WTC11 (cell line): Measurements from ENCODE around the gene ZFYVE28. TPM values are rescaled to one million over a fixed set of nuclear protein-coding genes. Genes with fewer than 3 reads are reported as not detected.

ENCODE experiments used
- ATAC-seq: fragments of 200-7000 bp; cut with Tn5 transposase; 2 replicates; pipeline ENCODE4 v1.10.0; 2021; ENCODE audit warnings: mild to moderate bottlenecking, moderate library complexity
- CTCF ChIA-PET: fragments of 300-600 bp; sonication (Branson Sonifier 250); formaldehyde crosslinking; loops from one replicate; lab custom pipeline; 2021; ENCODE audit warnings: antibody characterized with exemption; lab: Charles Lee
- POLR2A ChIA-PET: fragments of 350-600 bp; sonication (Branson Sonifier 250); formaldehyde crosslinking; loops from one replicate; lab custom pipeline; 2021; ENCODE audit warnings: antibody characterized with exemption; lab: Charles Lee
- DNase-seq: peaks from one replicate; pipeline ENCODE4 v3.0.0; 2021; ENCODE audit warnings: low spot score
- H3K27ac Mint-ChIP-seq: 2 replicates; pipeline ENCODE4 v1.8.0; 2021; ENCODE audit warnings: mixed read lengths
- H3K27me3 Mint-ChIP-seq: 2 replicates; pipeline ENCODE4 v1.8.0; 2021; ENCODE audit warnings: low read depth, mild to moderate bottlenecking, moderate library complexity, mixed read lengths
- H3K36me3 Mint-ChIP-seq: 2 replicates; pipeline ENCODE4 v1.8.0; 2021; ENCODE audit warnings: mixed read lengths
- H3K4me1 Mint-ChIP-seq: 2 replicates; pipeline ENCODE4 v1.8.0; 2022; ENCODE audit warnings: mixed read lengths
- H3K4me3 Mint-ChIP-seq: 2 replicates; pipeline ENCODE4 v1.8.0; 2021; ENCODE audit warnings: mild to moderate bottlenecking, moderate library complexity, mixed read lengths
- H3K9me3 Mint-ChIP-seq: 2 replicates; pipeline ENCODE4 v1.8.0; 2021; ENCODE audit warnings: mixed read lengths
- ESRRA ChIP-seq: sonication (generic); formaldehyde crosslinking; IDR thresholded peaks from 2 replicates; pipeline ENCODE4 v1.8.1; 2022; ENCODE audit warnings: mild to moderate bottlenecking, missing genetic modification reagents, borderline replicate concordance
- FOXK1 ChIP-seq: sonication (generic); formaldehyde crosslinking; IDR thresholded peaks from 2 replicates; pipeline ENCODE4 v1.8.0; 2022; ENCODE audit warnings: mild to moderate bottlenecking, moderate library complexity, missing genetic modification reagents
- RORB ChIP-seq: fragments of 250-450 bp; sonication (Bioruptor Pico); IDR thresholded peaks from 2 replicates; pipeline ENCODE4 v1.9.0; 2021; ENCODE audit warnings: mild to moderate bottlenecking
- TEAD4 ChIP-seq: sonication (generic); formaldehyde crosslinking; IDR thresholded peaks from 2 replicates; pipeline ENCODE4 v1.8.0; 2022; ENCODE audit warnings: mild to moderate bottlenecking, missing genetic modification reagents
- ZNF423 ChIP-seq: fragments of 250-450 bp; sonication (Bioruptor Pico); IDR thresholded peaks from 2 replicates; pipeline ENCODE4 v2.1.2; 2022; ENCODE audit warnings: mild to moderate bottlenecking, moderate library complexity
- total RNA-seq: library from RNA; stranded (reverse); gene quantifications from 3 replicates; pipeline ENCODE4 v1.2.3, GENCODE V29; 2021
- TF ChIP-seq, protein P1 (sequence below): sonication (generic); formaldehyde crosslinking; conservative IDR thresholded peaks from 2 replicates; pipeline ENCODE4 v1.8.1; 2023; ENCODE audit warnings: mild to moderate bottlenecking, low read depth, missing genetic modification reagents, moderate library complexity
- TF ChIP-seq, protein P2 (sequence below): sonication (generic); formaldehyde crosslinking; IDR thresholded peaks from 2 replicates; pipeline ENCODE4 v1.8.0; 2022; ENCODE audit warnings: mild to moderate bottlenecking, missing genetic modification reagents
- TF ChIP-seq, protein P3 (sequence below): sonication (generic); formaldehyde crosslinking; IDR thresholded peaks from 2 replicates; pipeline ENCODE4 v1.8.1; 2023; ENCODE audit warnings: mild to moderate bottlenecking, missing genetic modification reagents, moderate library complexity
- TF ChIP-seq, protein P4 (sequence below): fragments of 250-450 bp; sonication (Bioruptor Pico); IDR thresholded peaks from 2 replicates; pipeline ENCODE4 v1.9.0; 2021; ENCODE audit warnings: mild to moderate bottlenecking, borderline replicate concordance
- TF ChIP-seq, protein P5 (sequence below): sonication (generic); formaldehyde crosslinking; IDR thresholded peaks from 2 replicates; pipeline ENCODE4 v1.8.0; 2022; ENCODE audit warnings: mild to moderate bottlenecking, missing genetic modification reagents
- TF ChIP-seq, protein P6 (sequence below): sonication (generic); formaldehyde crosslinking; IDR thresholded peaks from 2 replicates; pipeline ENCODE4 v1.8.1; 2023; ENCODE audit warnings: mild to moderate bottlenecking, missing genetic modification reagents, moderate library complexity
- TF ChIP-seq, protein P7 (sequence below): sonication (generic); formaldehyde crosslinking; IDR thresholded peaks from 2 replicates; pipeline ENCODE4 v1.8.1; 2023; ENCODE audit warnings: mild to moderate bottlenecking, moderate library complexity, missing genetic modification reagents
- TF ChIP-seq, protein P8 (sequence below): sonication (generic); formaldehyde crosslinking; IDR thresholded peaks from 2 replicates; pipeline ENCODE4 v1.8.0; 2022; ENCODE audit warnings: missing genetic modification reagents

The ZFYVE28 gene
- total RNA-seq, 1 experiment from 2014 or later: 7.8 TPM

DNA sequence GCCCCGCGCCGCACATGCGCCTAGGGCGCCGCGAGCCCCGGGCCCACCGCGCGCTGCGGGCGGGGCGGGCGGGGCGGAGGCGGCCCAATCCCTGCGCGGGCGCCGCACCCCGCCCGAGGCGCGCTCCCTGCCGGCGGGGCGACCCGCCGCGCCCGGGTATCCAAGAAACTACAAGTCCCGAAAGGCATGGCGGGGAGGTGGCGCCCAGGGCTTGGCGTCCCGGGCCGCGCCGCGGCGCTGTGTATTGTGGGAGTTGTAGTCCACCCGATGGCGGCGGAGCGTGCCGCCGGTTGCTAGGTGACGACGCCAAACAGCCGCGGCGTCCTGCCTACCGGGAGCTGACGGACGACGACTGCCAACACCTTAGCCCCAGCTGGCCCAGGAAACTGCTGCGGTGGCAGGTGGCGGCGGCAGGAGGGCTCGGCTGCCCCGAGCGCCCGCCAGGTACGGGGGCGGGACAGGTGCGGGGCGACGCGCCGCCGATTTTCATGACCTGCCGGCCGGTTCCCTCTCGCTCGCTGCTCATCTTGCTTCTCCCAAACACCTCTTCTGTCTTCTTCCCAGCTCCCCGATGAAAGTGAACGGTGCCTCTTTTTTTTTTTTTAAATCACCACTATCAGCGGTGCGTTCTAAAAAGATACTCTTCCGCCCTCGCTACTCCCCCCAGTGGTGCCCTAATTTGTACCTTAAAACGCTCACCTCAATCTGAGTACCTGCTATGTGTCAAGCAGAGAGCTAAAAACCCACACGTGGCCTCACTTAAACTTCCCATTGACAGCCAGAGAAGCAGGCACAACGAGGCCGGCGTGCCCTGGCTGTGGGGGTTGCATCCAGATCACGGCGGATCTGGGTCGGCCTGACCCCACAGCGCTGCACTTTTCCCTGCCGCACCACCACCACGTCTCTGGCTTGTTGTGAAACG, 466 bp upstream of the ZFYVE28 start, which contains the start of gene CFAP99 (continued):
- TF ChIP-seq, protein P1, sequence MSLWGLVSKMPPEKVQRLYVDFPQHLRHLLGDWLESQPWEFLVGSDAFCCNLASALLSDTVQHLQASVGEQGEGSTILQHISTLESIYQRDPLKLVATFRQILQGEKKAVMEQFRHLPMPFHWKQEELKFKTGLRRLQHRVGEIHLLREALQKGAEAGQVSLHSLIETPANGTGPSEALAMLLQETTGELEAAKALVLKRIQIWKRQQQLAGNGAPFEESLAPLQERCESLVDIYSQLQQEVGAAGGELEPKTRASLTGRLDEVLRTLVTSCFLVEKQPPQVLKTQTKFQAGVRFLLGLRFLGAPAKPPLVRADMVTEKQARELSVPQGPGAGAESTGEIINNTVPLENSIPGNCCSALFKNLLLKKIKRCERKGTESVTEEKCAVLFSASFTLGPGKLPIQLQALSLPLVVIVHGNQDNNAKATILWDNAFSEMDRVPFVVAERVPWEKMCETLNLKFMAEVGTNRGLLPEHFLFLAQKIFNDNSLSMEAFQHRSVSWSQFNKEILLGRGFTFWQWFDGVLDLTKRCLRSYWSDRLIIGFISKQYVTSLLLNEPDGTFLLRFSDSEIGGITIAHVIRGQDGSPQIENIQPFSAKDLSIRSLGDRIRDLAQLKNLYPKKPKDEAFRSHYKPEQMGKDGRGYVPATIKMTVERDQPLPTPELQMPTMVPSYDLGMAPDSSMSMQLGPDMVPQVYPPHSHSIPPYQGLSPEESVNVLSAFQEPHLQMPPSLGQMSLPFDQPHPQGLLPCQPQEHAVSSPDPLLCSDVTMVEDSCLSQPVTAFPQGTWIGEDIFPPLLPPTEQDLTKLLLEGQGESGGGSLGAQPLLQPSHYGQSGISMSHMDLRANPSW (CRISPR knock-in tag): no peak
- TF ChIP-seq, protein P2, sequence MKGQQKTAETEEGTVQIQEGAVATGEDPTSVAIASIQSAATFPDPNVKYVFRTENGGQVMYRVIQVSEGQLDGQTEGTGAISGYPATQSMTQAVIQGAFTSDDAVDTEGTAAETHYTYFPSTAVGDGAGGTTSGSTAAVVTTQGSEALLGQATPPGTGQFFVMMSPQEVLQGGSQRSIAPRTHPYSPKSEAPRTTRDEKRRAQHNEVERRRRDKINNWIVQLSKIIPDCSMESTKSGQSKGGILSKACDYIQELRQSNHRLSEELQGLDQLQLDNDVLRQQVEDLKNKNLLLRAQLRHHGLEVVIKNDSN (CRISPR knock-in tag): peak; percentile 80
- TF ChIP-seq, protein P3, sequence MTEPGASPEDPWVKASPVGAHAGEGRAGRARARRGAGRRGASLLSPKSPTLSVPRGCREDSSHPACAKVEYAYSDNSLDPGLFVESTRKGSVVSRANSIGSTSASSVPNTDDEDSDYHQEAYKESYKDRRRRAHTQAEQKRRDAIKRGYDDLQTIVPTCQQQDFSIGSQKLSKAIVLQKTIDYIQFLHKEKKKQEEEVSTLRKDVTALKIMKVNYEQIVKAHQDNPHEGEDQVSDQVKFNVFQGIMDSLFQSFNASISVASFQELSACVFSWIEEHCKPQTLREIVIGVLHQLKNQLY (CRISPR knock-in tag): no peak
- TF ChIP-seq, protein P4, sequence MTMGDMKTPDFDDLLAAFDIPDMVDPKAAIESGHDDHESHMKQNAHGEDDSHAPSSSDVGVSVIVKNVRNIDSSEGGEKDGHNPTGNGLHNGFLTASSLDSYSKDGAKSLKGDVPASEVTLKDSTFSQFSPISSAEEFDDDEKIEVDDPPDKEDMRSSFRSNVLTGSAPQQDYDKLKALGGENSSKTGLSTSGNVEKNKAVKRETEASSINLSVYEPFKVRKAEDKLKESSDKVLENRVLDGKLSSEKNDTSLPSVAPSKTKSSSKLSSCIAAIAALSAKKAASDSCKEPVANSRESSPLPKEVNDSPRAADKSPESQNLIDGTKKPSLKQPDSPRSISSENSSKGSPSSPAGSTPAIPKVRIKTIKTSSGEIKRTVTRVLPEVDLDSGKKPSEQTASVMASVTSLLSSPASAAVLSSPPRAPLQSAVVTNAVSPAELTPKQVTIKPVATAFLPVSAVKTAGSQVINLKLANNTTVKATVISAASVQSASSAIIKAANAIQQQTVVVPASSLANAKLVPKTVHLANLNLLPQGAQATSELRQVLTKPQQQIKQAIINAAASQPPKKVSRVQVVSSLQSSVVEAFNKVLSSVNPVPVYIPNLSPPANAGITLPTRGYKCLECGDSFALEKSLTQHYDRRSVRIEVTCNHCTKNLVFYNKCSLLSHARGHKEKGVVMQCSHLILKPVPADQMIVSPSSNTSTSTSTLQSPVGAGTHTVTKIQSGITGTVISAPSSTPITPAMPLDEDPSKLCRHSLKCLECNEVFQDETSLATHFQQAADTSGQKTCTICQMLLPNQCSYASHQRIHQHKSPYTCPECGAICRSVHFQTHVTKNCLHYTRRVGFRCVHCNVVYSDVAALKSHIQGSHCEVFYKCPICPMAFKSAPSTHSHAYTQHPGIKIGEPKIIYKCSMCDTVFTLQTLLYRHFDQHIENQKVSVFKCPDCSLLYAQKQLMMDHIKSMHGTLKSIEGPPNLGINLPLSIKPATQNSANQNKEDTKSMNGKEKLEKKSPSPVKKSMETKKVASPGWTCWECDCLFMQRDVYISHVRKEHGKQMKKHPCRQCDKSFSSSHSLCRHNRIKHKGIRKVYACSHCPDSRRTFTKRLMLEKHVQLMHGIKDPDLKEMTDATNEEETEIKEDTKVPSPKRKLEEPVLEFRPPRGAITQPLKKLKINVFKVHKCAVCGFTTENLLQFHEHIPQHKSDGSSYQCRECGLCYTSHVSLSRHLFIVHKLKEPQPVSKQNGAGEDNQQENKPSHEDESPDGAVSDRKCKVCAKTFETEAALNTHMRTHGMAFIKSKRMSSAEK (CRISPR knock-in tag): no peak
- TF ChIP-seq, protein P5, sequence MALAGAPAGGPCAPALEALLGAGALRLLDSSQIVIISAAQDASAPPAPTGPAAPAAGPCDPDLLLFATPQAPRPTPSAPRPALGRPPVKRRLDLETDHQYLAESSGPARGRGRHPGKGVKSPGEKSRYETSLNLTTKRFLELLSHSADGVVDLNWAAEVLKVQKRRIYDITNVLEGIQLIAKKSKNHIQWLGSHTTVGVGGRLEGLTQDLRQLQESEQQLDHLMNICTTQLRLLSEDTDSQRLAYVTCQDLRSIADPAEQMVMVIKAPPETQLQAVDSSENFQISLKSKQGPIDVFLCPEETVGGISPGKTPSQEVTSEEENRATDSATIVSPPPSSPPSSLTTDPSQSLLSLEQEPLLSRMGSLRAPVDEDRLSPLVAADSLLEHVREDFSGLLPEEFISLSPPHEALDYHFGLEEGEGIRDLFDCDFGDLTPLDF (CRISPR knock-in tag): no peak
- TF ChIP-seq, protein P6, sequence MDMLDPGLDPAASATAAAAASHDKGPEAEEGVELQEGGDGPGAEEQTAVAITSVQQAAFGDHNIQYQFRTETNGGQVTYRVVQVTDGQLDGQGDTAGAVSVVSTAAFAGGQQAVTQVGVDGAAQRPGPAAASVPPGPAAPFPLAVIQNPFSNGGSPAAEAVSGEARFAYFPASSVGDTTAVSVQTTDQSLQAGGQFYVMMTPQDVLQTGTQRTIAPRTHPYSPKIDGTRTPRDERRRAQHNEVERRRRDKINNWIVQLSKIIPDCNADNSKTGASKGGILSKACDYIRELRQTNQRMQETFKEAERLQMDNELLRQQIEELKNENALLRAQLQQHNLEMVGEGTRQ (CRISPR knock-in tag): peak; percentile 78
- TF ChIP-seq ESRRA (CRISPR knock-in tag) (no peak), RORB (no peak), TEAD4 (no peak), FOXK1 (peak; percentile 73)

DNA sequence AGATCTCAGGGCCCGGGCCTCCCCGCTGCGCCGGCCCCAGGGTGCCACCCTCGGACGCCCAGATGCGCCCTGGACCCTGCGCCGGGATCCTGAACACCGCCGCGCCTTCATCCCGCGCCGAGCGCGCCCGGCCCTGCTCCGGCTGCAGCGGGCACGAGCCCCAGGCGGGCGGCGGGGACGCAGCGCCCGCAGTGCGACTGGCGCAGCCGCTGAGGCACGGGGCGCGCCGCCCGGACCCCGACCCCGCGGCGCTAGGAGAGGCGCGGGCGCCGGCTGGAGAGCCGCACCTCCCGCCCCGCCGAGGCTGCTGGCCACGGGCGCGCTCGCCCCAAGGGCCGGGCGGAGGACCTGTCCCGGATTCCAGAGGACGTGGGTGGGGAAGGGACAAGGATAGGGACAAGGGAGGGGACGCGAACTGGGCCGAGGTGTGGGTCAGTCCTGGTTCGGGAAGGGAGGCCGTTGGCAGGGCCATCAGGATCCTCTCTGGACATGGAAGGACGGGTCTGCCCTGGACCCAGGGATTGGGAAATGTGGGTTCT, 1.1 kb downstream of the ZFYVE28 start:
- Mint-ChIP-seq H3K4me1 (peaks cover 50% of the 10 kb centered on the region), H3K27ac (no peak overlapping the region), H3K4me3 (peak overlapping the region; percentile 86), H3K27me3 (peaks cover 78% of the 10 kb centered on the region), H3K9me3 (no peaks in the 10 kb centered on the region), H3K36me3 (no peaks in the 10 kb centered on the region)
- DNase-seq (no peak), ATAC-seq (no peak)
- TF ChIP-seq, protein P7, sequence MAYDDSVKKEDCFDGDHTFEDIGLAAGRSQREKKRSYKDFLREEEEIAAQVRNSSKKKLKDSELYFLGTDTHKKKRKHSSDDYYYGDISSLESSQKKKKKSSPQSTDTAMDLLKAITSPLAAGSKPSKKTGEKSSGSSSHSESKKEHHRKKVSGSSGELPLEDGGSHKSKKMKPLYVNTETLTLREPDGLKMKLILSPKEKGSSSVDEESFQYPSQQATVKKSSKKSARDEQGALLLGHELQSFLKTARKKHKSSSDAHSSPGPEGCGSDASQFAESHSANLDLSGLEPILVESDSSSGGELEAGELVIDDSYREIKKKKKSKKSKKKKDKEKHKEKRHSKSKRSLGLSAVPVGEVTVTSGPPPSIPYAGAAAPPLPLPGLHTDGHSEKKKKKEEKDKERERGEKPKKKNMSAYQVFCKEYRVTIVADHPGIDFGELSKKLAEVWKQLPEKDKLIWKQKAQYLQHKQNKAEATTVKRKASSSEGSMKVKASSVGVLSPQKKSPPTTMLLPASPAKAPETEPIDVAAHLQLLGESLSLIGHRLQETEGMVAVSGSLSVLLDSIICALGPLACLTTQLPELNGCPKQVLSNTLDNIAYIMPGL (CRISPR knock-in tag): peak; percentile 47; the same call in 1 of the 2 replicates
- TF ChIP-seq, protein P8, sequence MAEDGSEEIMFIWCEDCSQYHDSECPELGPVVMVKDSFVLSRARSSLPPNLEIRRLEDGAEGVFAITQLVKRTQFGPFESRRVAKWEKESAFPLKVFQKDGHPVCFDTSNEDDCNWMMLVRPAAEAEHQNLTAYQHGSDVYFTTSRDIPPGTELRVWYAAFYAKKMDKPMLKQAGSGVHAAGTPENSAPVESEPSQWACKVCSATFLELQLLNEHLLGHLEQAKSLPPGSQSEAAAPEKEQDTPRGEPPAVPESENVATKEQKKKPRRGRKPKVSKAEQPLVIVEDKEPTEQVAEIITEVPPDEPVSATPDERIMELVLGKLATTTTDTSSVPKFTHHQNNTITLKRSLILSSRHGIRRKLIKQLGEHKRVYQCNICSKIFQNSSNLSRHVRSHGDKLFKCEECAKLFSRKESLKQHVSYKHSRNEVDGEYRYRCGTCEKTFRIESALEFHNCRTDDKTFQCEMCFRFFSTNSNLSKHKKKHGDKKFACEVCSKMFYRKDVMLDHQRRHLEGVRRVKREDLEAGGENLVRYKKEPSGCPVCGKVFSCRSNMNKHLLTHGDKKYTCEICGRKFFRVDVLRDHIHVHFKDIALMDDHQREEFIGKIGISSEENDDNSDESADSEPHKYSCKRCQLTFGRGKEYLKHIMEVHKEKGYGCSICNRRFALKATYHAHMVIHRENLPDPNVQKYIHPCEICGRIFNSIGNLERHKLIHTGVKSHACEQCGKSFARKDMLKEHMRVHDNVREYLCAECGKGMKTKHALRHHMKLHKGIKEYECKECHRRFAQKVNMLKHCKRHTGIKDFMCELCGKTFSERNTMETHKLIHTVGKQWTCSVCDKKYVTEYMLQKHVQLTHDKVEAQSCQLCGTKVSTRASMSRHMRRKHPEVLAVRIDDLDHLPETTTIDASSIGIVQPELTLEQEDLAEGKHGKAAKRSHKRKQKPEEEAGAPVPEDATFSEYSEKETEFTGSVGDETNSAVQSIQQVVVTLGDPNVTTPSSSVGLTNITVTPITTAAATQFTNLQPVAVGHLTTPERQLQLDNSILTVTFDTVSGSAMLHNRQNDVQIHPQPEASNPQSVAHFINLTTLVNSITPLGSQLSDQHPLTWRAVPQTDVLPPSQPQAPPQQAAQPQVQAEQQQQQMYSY (CRISPR knock-in tag): peak; percentile 39; the same call in 1 of the 2 replicates
- peak; percentile 51 for TF ChIP-seq ZNF423 (CRISPR knock-in tag)
- TF ChIP-seq, protein P2 (CRISPR knock-in tag): no peak
- ChIA-PET POLR2A (no interaction called here), CTCF (no interaction called here)
